ENCODE measurements around the gene FYCO1. TPM values are rescaled to one million over a fixed set of nuclear protein-coding genes. Genes with fewer than 3 reads are reported as not detected.

The FYCO1 gene
- total and polyA plus RNA-seq, 2 donors: 26.6 to 58.9 TPM

- H3K27ac ChIP-seq (ENCODE audit: low read depth): no peak overlapping the region
- peaks cover 3% of the 10 kb centered on the region for H3K36me3 ChIP-seq (ENCODE audit: insufficient read depth)
Measured at GRCh38 chr3:45933591-45933990, 62.0 kb downstream of the FYCO1 start.

GRCh38 chr3:45932112-45932511 is 63.5 kb downstream of the FYCO1 start:
- H3K4me1 ChIP-seq (ENCODE audit: insufficient read depth): no peaks in the 10 kb centered on the region
- H3K4me3 ChIP-seq (ENCODE audit: low read depth, low read length): no peak overlapping the region
- 92% methylated on average over 4 of the region's 4 CpGs for WGBS
- DNase-seq (ENCODE audit: extremely low spot score): no peak
- H3K36me3 ChIP-seq (ENCODE audit: insufficient read depth): peaks cover 5% of the 10 kb centered on the region
- no peak overlapping the region for H3K27ac ChIP-seq (ENCODE audit: low read depth)

More at GRCh38 chr3:45933591-45933990, 62.0 kb downstream of the FYCO1 start:
- Histone ChIP-seq H3K4me3 (ENCODE audit: low read depth, low read length) (no peak overlapping the region), H3K4me1 (ENCODE audit: insufficient read depth) (no peaks in the 10 kb centered on the region)
- WGBS: 64% methylated on average over 4 of the region's 4 CpGs
- DNase-seq (ENCODE audit: extremely low spot score): no peak

DNA sequence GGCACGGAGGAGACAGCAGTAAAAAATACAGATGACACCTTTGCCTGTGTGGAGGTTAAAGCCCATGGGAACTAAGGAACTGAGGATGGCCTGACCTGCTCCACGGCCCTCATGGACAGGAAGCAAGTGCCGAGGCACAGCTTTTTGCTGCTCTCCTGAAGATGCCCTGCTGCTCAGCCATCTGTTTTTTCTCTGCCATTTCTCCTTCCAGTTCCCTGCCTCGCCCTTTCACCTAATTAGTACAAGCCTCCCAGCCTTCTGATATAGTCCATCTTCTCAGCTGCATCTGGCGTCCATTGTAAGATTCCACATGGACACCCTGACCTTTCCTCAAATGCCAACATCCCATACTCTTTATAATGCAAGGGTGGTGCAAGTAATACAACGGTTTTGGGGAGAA is 64.1 kb downstream of the FYCO1 start:
- DNase-seq (ENCODE audit: extremely low spot score): no peak
- 83% methylated on average over 6 of the region's 6 CpGs for WGBS
- Histone ChIP-seq H3K36me3 (ENCODE audit: insufficient read depth) (peaks cover 5% of the 10 kb centered on the region), H3K27ac (ENCODE audit: low read depth) (no peak overlapping the region), H3K4me3 (ENCODE audit: low read depth, low read length) (no peak overlapping the region), H3K4me1 (ENCODE audit: insufficient read depth) (no peaks in the 10 kb centered on the region)

GRCh38 chr3:45929042-45929679 is 66.5 kb downstream of the FYCO1 start:
- Histone ChIP-seq H3K4me1 (ENCODE audit: insufficient read depth) (no peaks in the 10 kb centered on the region), H3K4me3 (ENCODE audit: low read depth, low read length) (no peak overlapping the region), H3K27ac (ENCODE audit: low read depth) (no peak overlapping the region), H3K36me3 (ENCODE audit: insufficient read depth) (peaks cover 5% of the 10 kb centered on the region)
- WGBS: 73% methylated on average over 9 of the region's 9 CpGs
- DNase-seq (ENCODE audit: extremely low spot score): no peak

DNA sequence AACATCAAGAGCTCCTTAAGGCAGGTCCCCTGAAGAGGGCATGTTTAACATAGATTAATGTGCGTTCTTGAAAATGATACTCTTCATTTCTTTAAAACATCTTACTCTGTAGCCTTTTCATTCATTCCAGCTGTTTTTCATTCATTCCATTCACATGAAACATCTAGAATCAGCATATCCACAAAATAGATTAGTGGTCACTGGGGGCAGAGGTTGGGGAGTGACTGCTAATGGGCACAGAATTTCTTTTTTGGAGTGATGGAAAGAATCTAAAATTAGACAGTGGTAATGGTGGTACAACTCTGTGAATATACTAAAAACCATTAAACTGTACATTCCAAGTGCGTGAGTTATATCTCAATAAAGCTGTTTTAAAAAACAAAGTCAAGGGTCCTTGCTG is 67.7 kb downstream of the FYCO1 start:
- Histone ChIP-seq H3K36me3 (ENCODE audit: insufficient read depth) (peaks cover 5% of the 10 kb centered on the region), H3K27ac (ENCODE audit: low read depth) (no peak overlapping the region), H3K4me3 (ENCODE audit: low read depth, low read length) (no peak overlapping the region), H3K4me1 (ENCODE audit: insufficient read depth) (no peaks in the 10 kb centered on the region)
- 98% methylated on average over 2 of the region's 2 CpGs for WGBS
- no peak for DNase-seq (ENCODE audit: extremely low spot score)

GRCh38 chr3:45923755-45924154 is 71.9 kb downstream of the FYCO1 start:
- DNase-seq (ENCODE audit: extremely low spot score): no peak
- Histone ChIP-seq H3K4me3 (ENCODE audit: low read depth, low read length) (no peak overlapping the region), H3K4me1 (ENCODE audit: insufficient read depth) (no peaks in the 10 kb centered on the region), H3K36me3 (ENCODE audit: insufficient read depth) (peaks cover 4% of the 10 kb centered on the region), H3K27ac (ENCODE audit: low read depth) (no peak overlapping the region)
- WGBS: 87% methylated on average over 3 of the region's 3 CpGs

GRCh38 chr3:45922950-45923590 is 72.6 kb downstream of the FYCO1 start:
- 99% methylated on average over 4 of the region's 4 CpGs for WGBS
- Histone ChIP-seq H3K36me3 (ENCODE audit: insufficient read depth) (peaks cover 3% of the 10 kb centered on the region), H3K4me3 (ENCODE audit: low read depth, low read length) (no peak overlapping the region), H3K4me1 (ENCODE audit: insufficient read depth) (no peaks in the 10 kb centered on the region), H3K27ac (ENCODE audit: low read depth) (no peak overlapping the region)
- no peak for DNase-seq (ENCODE audit: extremely low spot score)

GRCh38 chr3:45922039-45922326 is 73.6 kb downstream of the FYCO1 start:
- no peaks in the 10 kb centered on the region for H3K4me1 ChIP-seq (ENCODE audit: insufficient read depth)
- no peak for DNase-seq (ENCODE audit: extremely low spot score)
- no peak overlapping the region for H3K4me3 ChIP-seq (ENCODE audit: low read depth, low read length)
- H3K36me3 ChIP-seq (ENCODE audit: insufficient read depth): peaks cover 2% of the 10 kb centered on the region
- no peak overlapping the region for H3K27ac ChIP-seq (ENCODE audit: low read depth)
- 92% methylated on average over 3 of the region's 3 CpGs for WGBS

- Histone ChIP-seq H3K36me3 (ENCODE audit: insufficient read depth) (peaks cover 2% of the 10 kb centered on the region), H3K4me1 (ENCODE audit: insufficient read depth) (no peaks in the 10 kb centered on the region), H3K4me3 (ENCODE audit: low read depth, low read length) (no peak overlapping the region), H3K27ac (ENCODE audit: low read depth) (no peak overlapping the region)
- no peak for DNase-seq (ENCODE audit: extremely low spot score)
- 74% methylated on average over 14 of the region's 14 CpGs for WGBS
Measured at GRCh38 chr3:45921158-45922038, 74.2 kb downstream of the FYCO1 start.

DNA sequence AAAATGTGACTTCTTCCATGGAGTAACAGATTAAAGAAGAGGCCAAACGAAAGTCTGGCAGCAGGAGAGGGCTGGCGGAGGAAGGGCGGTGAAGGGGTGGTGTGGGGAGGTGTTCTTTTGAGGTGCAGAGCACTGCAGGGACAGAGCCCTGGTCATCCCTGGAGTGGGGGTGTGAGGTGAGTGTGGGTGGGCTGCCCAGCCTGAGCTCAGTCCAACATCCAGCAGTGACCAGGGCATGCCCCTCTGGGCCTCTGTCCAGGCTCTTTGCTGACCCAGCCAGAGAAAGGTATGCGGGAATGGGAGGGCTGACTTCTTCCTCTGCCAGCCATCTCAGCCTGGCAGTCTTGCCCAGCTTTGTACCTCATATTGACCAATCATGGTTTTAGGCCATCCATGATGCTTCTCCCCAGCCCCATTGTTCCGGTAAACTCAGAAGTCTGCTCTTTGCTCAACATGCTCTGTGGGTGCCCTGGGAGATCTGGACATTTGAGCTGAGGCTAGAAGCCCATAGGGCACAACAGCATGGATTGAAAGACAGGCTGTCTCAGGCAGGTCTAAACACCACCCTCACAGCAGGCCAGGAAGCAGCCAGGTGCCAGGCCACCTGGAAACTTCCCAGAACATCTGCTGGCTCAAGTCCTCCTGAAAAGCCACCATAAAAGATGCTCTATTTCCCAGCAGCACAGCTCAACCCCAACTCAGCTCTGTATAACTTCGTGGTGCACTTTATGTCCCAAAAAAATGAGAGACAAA is 78.3 kb downstream of the FYCO1 start:
- no peak overlapping the region for H3K27ac ChIP-seq (ENCODE audit: low read depth)
- no peaks in the 10 kb centered on the region for H3K36me3 ChIP-seq (ENCODE audit: insufficient read depth)
- WGBS: 82% methylated on average over 6 of the region's 6 CpGs

GRCh38 chr3:45915518-45916231 is 79.9 kb downstream of the FYCO1 start:
- no peak overlapping the region for H3K27ac ChIP-seq (ENCODE audit: low read depth)
- WGBS: 48% methylated on average over 13 of the region's 13 CpGs

More for the DNA sequence above, 78.3 kb downstream of the FYCO1 start:
- no peak overlapping the region for H3K4me3 ChIP-seq (ENCODE audit: low read depth, low read length)
- H3K4me1 ChIP-seq (ENCODE audit: insufficient read depth): no peaks in the 10 kb centered on the region
- DNase-seq (ENCODE audit: extremely low spot score): no peak

DNA sequence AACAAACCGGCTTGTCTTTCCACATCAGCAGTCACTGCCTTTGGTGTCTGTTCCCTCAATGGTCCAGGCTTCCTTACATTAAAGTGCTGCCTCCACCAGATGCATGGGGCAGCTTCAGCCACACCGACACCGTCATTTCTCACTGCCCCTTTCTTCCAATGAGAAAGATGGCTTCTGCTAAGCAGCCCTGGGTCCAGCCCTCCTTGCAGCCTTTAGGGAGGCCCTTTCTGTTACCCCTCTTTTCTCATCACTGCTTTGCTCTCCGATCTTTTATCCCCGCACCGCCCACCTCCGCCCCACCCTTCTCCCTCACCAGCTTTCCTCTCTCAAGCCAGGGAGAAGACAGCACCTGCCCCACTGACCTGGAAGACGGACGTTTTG is 80.6 kb downstream of the FYCO1 start:
- no peak for DNase-seq (ENCODE audit: extremely low spot score)
- Histone ChIP-seq H3K4me3 (ENCODE audit: low read depth, low read length) (no peak overlapping the region), H3K4me1 (ENCODE audit: insufficient read depth) (no peaks in the 10 kb centered on the region), H3K27ac (ENCODE audit: low read depth) (no peak overlapping the region), H3K36me3 (ENCODE audit: insufficient read depth) (no peaks in the 10 kb centered on the region)
- WGBS: 88% methylated on average over 9 of the region's 9 CpGs

More at GRCh38 chr3:45915518-45916231, 79.9 kb downstream of the FYCO1 start:
- H3K4me1 ChIP-seq (ENCODE audit: insufficient read depth): no peaks in the 10 kb centered on the region
- H3K4me3 ChIP-seq (ENCODE audit: low read depth, low read length): no peak overlapping the region
- DNase-seq (ENCODE audit: extremely low spot score): no peak
- H3K36me3 ChIP-seq (ENCODE audit: insufficient read depth): no peaks in the 10 kb centered on the region
